Forelimb muscle (tissue), 1 donor: ENCODE data around the gene PRKD1. TPM values are rescaled to one million over a fixed set of nuclear protein-coding genes. Genes with fewer than 3 reads are reported as not detected.

Experiments
- DNase-seq: peaks from one replicate; pipeline ENCODE4 v3.0.0-alpha.2; 2013; ENCODE audit warnings: low read depth
- polyA plus RNA-seq: library from polyadenylated mRNA; unstranded; fragments of 120-200 nt; gene quantifications from one replicate; pipeline ENCODE4 v1.2.1, GENCODE V29; 2013; ENCODE audit not compliant: insufficient read length

The PRKD1 gene
- 28.1 TPM for polyA plus RNA-seq

DNA sequence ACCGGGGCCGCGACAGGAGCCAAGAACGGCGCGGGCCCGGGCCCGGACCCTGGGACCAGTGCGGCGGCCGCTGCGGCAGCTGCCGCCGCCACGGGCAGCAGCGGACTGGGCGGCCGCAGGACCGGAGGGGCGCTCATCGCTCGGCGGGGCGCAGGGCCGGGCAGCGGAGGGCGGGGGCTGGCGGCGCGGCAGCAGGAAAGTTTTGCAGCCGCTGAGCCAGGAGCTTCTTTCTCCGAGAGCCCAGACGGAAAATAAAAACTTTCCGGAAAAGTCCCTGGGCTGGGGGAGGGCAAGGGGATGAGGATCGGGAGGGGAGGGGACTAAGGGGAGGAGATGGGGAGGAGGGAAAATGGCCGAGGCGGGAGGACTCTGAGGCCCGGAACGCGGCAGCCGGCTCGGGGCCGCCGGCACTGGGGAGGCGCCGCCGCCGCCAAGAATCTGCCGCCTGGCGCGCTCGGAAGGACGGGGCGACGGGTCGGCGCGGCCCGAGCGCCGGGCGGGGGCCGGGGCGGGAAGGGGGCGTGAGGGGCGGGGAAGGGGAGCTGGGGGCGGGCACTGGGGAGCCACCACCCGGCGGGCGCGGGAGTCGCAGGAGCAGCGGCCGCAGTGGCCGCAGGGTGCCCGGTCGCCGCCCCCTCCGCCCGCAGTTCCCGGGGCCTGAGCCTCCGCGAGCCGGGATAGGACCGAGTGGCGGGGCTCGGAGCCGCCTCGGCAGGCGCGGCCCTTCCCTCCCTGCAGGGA, at the start of gene PRKD1:
TSS of gene PRKD1 (minus strand) at position 472 of the 741 bp plus-strand sequence.
- DNase-seq = no peak

DNA sequence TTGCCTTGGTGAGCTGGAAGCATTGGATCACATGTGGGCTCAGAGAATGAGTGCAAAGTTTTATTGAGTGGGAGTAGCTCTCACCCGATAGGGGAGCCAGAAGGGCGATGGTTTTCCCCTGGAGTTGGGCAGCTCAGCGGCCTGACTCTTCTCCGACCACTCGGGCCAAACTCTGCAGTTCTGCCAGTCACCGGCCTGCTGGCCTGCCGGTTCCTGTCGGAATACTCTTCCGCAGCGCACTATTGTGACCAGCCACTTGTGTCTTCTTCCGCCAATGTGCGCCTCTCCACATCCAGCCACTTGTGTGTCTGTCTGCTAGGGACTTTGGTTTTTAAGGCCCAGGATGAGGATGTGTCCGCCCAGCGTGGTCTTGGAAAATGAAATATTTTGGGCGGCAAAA, 43.5 kb upstream of the PRKD1 start:
- DNase-seq = no peak

GRCh38 chr14:29955087-29955486, 27.4 kb upstream of the PRKD1 start:
- no peak for DNase-seq

DNA sequence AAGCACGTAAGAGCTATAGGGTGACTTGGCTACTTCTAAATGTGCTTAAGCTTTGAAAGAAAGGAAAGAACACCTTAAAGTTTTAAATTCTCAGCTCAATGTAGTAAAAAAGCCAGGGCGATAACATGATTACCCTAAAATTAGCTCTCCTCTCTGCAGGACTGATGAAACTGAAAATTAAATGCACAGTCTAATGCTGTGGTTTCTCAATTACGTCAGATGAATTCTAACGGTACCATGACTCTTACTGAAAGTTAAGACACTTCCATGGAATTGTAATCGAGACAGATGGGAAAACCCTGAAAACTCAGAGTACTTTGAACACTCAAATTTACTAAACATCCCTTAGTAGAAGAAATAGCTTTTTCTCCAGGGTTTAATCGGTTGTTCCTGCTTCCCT, 25.9 kb upstream of the PRKD1 start:
- DNase-seq = no peak

DNA sequence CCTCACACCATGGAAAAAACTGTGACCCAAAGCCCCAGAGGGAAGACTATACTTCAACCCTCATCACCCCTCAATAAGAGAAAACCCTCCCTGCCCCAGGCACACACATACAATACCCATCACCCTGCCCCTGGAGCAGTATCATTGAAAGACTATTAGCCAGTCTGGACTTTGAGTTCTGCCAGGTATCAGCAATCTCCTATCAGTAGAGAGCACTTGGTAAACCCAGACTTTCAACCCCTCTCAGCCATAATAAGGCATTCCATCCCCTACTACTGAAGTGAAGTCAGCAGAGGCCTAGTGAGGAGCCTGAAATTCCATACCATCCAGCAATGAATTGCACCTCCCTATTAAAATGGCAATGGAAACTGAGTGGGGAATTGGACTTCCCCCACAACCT, 16.4 kb upstream of the PRKD1 start:
- no peak for DNase-seq

GRCh38 chr14:29941401-29941800, 13.8 kb upstream of the PRKD1 start:
- no peak for DNase-seq

- no peak for DNase-seq
Observed at GRCh38 chr14:29940482-29940881, 12.8 kb upstream of the PRKD1 start.

- DNase-seq = no peak
Observed at GRCh38 chr14:29937116-29937515, 9.5 kb upstream of the PRKD1 start.

DNA sequence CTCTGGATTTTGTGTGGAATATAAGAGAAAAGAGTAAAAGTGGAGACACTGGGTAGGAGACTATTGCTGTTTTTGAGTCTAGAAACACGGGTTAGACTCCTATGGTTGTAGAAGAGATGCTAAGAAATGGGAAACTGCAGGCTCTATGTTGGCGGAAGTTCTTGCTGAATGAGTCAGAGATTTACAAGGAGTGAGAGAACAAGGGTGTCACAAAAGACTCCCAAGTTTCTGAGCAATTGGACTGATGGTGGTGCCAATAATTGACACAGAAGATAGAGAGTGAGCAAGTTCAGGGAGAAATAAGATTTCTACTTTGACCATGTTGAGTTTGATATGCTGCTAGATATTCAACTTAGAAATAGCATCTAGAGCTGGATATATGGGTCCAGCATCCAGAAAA, 2.6 kb upstream of the PRKD1 start:
- DNase-seq = no peak

DNA sequence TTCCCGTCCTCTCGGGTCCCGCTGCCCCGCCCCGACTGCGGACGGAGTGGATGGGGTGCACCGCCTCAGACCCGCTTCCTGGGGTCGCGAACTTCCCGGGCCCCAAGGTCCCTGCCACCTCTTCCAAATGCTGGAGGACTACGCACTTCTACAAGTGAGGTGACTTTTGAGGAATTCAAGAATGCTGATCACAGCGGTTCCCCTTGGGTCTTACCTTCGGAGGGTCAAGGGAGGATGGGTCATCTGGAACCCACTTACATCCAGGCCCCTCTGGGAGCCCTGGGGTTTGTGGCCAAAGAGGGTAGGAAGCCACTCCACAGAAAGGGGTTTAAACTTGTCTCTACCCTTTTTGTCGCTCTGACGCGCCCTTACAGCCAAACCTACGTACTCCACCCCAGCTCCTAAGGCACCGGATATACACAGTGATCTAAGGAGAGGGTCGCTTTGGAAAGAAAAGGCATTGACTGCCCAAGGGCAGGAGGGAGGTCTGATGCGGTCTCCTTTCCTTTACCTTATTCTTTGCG, 532 bp upstream of the PRKD1 start:
- no peak for DNase-seq

- no peak for DNase-seq
Observed at GRCh38 chr14:29926701-29927375, 809 bp downstream of the PRKD1 start.

- DNase-seq = no peak
Observed at GRCh38 chr14:29926228-29926627, 1.4 kb downstream of the PRKD1 start.

- DNase-seq = no peak
Observed at GRCh38 chr14:29925736-29926135, 1.9 kb downstream of the PRKD1 start.

- DNase-seq = no peak
Observed at GRCh38 chr14:29925101-29925722, 2.4 kb downstream of the PRKD1 start.

DNA sequence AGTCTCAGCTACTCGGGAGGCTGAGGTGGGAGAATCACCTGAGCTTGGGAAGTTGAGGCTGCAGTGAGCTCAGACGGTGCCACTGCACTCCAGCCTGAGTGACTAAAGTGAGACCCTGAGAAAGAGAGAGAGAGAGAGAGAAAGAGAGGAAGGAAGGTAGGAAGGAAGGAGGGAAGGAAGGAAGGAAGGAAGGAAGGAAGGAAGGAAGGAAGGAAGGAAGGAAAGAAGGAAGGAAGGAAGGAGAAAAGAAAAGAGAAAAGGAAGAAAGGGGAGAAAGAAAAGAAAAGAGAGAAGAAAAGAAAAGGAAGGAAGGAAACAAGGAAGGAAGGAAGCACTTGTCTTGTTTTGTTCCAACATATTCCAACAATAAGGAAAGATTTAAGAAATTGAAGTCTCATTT, 7.8 kb downstream of the PRKD1 start:
- DNase-seq = no peak

DNA sequence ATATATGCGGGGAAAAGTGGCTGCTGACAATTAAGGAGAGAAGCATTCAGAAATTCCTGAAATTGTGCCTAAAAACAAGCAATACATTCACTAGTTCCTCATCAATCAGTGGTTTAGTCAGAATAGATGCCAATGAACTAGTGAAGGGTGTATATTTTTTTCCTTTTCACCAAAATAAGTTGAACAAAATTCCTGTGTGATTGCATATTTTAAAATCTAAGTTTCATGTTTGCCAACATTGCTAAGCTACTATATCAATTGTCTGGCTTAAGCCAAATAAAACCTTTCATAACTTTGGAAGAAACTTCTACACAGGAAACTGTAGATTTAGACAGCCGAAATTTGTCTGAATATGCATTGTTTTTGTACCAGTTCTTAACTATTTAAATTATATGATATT, 8.7 kb downstream of the PRKD1 start:
- DNase-seq = no peak

GRCh38 chr14:29913566-29913965, 14.1 kb downstream of the PRKD1 start:
- no peak for DNase-seq

GRCh38 chr14:29911810-29912209, 15.8 kb downstream of the PRKD1 start:
- DNase-seq = no peak

GRCh38 chr14:29908652-29909577, 18.7 kb downstream of the PRKD1 start:
- DNase-seq = no peak

GRCh38 chr14:29906256-29906870, 21.3 kb downstream of the PRKD1 start:
- DNase-seq = no peak

- no peak for DNase-seq
Observed at GRCh38 chr14:29905543-29905942, 22.1 kb downstream of the PRKD1 start.
